WI38 (cell line): ENCODE data around the gene DDIAS.
"Not testable (repeated sequence)": the region's sequence is repeated elsewhere in the genome, so short reads cannot be mapped to it uniquely, and the experiment has no call there.

Experiments used
- H3K4me3 ChIP-seq: 2 replicates; pipeline ENCODE4 v1.5.1; 2011; ENCODE audit warnings: low read depth, mild to moderate bottlenecking, control low read depth, low read length
- CTCF ChIP-seq: IDR thresholded peaks from 2 replicates; pipeline ENCODE4 v1.5.1; 2012; ENCODE audit warnings: low read depth, mild to moderate bottlenecking, control low read depth, low read length

Gene DDIAS

GRCh38 chr11:82959987-82960778 is 58.6 kb downstream of the DDIAS start:
- TF ChIP-seq CTCF, result no peak
- H3K4me3 ChIP-seq, result no peak overlapping the region

DNA sequence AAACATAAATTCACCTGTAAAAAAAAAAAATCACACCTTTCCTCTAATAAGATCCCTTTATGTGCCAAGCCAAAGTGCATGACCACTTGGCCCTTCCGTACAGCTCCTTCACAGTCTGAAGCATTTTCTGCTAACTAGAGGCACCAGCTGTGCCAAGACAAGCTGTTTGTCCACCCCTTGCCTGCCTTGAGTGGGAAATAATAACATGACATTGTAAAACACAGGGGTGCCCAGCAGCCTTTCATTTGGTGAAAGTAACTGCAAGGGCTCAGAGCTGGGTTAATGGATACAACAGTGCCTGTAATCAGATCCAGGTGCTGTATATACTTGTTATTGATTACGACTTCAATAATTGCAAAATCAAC is 59.2 kb downstream of the DDIAS start:
- H3K4me3 ChIP-seq, result no peak overlapping the region
- TF ChIP-seq CTCF, result no peak

DNA sequence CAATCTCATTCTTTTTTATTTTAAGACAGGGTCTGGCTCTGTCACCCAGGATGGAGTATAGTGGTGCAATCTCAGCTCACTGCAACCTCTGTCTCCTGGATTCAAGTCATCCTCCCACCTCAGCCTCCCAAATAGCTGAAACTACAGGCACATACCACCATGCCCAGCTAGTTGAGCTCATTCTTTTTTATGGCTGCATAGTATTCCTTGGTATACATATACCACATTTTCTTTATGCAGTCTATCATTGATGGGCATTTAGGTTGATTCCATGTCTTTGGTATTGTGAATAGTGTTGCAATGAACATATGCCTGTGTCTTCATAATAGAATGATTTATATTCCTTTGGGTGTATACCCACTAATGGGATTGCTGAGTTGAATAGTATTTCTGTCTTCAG is 60.5 kb downstream of the DDIAS start:
- H3K4me3 ChIP-seq, result not testable (repeated sequence)

- no peak overlapping the region for H3K4me3 ChIP-seq
- no peak for TF ChIP-seq CTCF
Measured at GRCh38 chr11:82967381-82967780, 65.8 kb downstream of the DDIAS start.

GRCh38 chr11:82969811-82970210 is 68.3 kb downstream of the DDIAS start:
- H3K4me3 ChIP-seq, result no peak overlapping the region
- TF ChIP-seq CTCF, result no peak

GRCh38 chr11:82970507-82971083 is 69.1 kb downstream of the DDIAS start:
- H3K4me3 ChIP-seq, result not testable (repeated sequence)

GRCh38 chr11:82971519-82971946 is 70.0 kb downstream of the DDIAS start:
- not testable (repeated sequence) for H3K4me3 ChIP-seq

- no peak overlapping the region for H3K4me3 ChIP-seq
- TF ChIP-seq CTCF, result no peak
Measured at GRCh38 chr11:82972103-82972502, 70.6 kb downstream of the DDIAS start.

GRCh38 chr11:82974135-82974534 is 72.6 kb downstream of the DDIAS start:
- TF ChIP-seq CTCF, result no peak
- no peak overlapping the region for H3K4me3 ChIP-seq
